Measurements from ENCODE around the gene PRKCA. TPM values are rescaled to one million over a fixed set of nuclear protein-coding genes. Genes with fewer than 3 reads are reported as not detected.

Gene PRKCA
- total RNA-seq, 1 donor from 2014 or later, result 4.7 TPM

GRCh38 chr17:66522591-66523272 lies 220.3 kb downstream of the PRKCA start:
- Histone ChIP-seq H3K36me3 (ENCODE audit: control insufficient read depth, insufficient read depth, low read length) (no peaks in the 10 kb centered on the region), H3K4me3 (ENCODE audit: low read depth, low read length) (no peak overlapping the region), H3K27me3 (ENCODE audit: control insufficient read depth, insufficient read depth, low read length) (no peaks in the 10 kb centered on the region)
- DNase-seq (ENCODE audit: low read depth) (peak; percentile 44), FAIRE-seq (no peak)
- TF ChIP-seq CTCF (IDR thresholded peaks at IDR 0.05; ENCODE audit: insufficient read depth, low read length, severe bottlenecking), result no peak

- no peak for DNase-seq (ENCODE audit: low read depth)
- Histone ChIP-seq H3K36me3 (ENCODE audit: control insufficient read depth, insufficient read depth, low read length) (no peaks in the 10 kb centered on the region), H3K27me3 (ENCODE audit: control insufficient read depth, insufficient read depth, low read length) (no peaks in the 10 kb centered on the region), H3K4me3 (ENCODE audit: low read depth, low read length) (no peak overlapping the region)
- TF ChIP-seq CTCF (IDR thresholded peaks at IDR 0.05; ENCODE audit: insufficient read depth, low read length, severe bottlenecking), result no peak
- FAIRE-seq, result no peak
Observed at GRCh38 chr17:66523378-66524200, 221.2 kb downstream of the PRKCA start.

- no peak for TF ChIP-seq CTCF (IDR thresholded peaks at IDR 0.05; ENCODE audit: insufficient read depth, low read length, severe bottlenecking)
- Histone ChIP-seq H3K36me3 (ENCODE audit: control insufficient read depth, insufficient read depth, low read length) (no peaks in the 10 kb centered on the region), H3K4me3 (ENCODE audit: low read depth, low read length) (no peak overlapping the region), H3K27me3 (ENCODE audit: control insufficient read depth, insufficient read depth, low read length) (no peaks in the 10 kb centered on the region)
- DNase-seq (ENCODE audit: low read depth) (no peak), FAIRE-seq (no peak)
Observed at GRCh38 chr17:66524877-66525276, 222.5 kb downstream of the PRKCA start.

- Histone ChIP-seq H3K4me3 (ENCODE audit: low read depth, low read length) (no peak overlapping the region), H3K27me3 (ENCODE audit: control insufficient read depth, insufficient read depth, low read length) (no peaks in the 10 kb centered on the region), H3K36me3 (ENCODE audit: control insufficient read depth, insufficient read depth, low read length) (no peaks in the 10 kb centered on the region)
- no peak for FAIRE-seq
- no peak for TF ChIP-seq CTCF (IDR thresholded peaks at IDR 0.05; ENCODE audit: insufficient read depth, low read length, severe bottlenecking)
- no peak for DNase-seq (ENCODE audit: low read depth)
Observed at GRCh38 chr17:66525338-66525737, 222.9 kb downstream of the PRKCA start.

GRCh38 chr17:66526827-66527226 lies 224.4 kb downstream of the PRKCA start:
- Histone ChIP-seq H3K27me3 (ENCODE audit: control insufficient read depth, insufficient read depth, low read length) (no peaks in the 10 kb centered on the region), H3K36me3 (ENCODE audit: control insufficient read depth, insufficient read depth, low read length) (no peaks in the 10 kb centered on the region), H3K4me3 (ENCODE audit: low read depth, low read length) (no peak overlapping the region)
- DNase-seq (ENCODE audit: low read depth), result no peak
- TF ChIP-seq CTCF (IDR thresholded peaks at IDR 0.05; ENCODE audit: insufficient read depth, low read length, severe bottlenecking), result no peak
- no peak for FAIRE-seq
